Activated T-cell treated with anti-CD3 and anti-CD28 coated beads, Interleukin-2, amount 50 U/mL, for 1 hour (primary cell): ENCODE results near the gene ELOVL1.

Experiments used
- DNase-seq: peaks from one replicate; pipeline ENCODE4 v3.0.0-alpha.2; 2020

The ELOVL1 gene

DNA sequence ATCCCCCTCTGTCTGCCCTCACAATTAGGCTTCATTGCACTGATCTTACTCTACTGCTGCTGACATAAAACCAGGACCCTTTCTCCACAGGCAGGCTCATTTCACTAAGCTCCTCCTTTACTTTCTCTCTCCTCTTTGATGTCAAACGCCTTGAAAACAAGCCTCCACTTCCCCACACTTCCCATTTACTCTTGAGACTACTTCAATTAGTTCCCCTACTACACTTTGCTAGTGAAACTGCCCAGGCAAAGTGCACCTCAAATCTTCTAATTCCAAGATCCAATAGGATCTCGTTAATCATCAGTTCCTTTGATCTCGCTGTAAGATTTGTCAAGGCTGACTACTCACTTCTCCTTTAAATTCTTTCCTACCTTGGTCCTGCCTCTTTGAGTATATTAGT is 14.9 kb downstream of the ELOVL1 start:
- DNase-seq, result no peak

DNA sequence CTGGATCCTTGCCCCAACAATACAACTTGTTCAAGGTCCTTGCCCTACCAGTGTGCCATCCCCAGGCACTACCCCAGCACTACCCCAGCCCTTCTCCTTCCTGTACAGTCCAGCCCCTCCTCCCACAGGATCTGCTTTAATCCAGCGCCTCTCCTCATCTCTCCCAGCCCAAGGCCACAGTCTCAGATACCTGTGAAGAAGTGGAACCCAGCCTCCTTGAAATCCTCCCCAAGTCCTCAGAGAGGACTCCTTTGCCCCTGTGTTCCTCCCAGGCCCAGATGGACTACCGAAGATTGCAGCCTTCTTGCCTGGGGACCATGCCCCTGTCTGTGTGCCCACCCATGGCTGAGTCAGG is 15.5 kb downstream of the ELOVL1 start:
- no peak for DNase-seq

DNA sequence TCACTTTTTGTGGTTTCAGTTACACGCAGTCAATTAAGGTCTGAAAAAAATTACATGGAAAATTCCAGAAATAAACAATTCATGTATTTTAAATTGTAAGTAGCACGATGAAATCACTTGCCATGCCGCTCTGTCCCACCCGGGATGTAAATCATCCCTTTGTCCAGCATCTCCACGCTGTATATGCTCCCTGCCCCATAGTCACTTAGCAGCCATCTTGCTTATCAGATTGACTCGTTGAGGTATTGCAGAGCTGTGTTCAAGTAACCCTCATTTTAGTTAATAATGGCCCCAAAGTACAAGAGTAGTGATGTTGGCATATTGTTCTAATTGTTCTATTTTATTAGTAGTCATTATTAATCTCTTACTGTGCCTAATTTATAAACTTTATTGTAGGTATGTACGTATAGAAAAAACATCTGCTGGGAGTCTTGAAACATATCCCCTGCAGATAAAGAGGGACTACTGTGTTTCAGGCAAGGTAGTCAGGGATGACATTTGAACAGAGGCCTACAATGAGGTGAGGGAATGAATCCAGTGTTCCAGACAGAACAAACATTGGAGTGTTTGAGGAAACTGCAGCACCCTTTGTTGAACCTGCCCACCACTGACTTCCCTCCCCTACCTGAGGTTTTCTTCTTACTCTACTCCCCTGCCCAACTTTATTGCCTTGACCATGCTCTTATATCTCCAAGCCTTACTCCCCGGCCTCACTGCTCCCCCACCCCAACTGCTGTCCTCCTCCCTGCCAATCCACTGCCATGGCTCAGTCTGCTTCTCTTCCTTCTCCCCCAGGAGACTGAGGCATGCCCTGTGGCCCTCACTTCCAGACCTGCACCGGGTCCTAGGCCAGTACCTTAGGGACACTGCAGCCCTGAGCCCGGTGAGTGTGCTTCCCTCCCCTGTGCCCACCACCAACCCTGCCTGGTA is 16.1 kb downstream of the ELOVL1 start:
- no peak for DNase-seq

DNA sequence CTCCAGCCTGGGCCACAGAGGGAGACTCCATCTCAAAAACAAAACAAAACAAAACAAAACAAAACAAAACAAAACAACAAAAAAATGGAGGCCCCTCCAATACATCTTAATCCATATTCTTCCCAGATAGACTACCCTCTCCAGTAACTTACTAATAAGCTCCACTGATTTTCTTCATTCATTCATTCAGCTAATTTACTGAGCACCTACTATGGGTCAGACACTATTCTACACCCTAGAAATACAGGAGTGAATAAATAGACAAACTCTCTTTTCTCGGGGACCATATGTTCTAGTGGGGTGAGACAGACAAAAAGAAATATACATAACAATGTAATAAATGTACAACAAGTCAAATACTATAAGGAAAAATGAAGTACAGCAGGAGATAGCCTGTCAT is 16.8 kb downstream of the ELOVL1 start:
- no peak for DNase-seq

DNA sequence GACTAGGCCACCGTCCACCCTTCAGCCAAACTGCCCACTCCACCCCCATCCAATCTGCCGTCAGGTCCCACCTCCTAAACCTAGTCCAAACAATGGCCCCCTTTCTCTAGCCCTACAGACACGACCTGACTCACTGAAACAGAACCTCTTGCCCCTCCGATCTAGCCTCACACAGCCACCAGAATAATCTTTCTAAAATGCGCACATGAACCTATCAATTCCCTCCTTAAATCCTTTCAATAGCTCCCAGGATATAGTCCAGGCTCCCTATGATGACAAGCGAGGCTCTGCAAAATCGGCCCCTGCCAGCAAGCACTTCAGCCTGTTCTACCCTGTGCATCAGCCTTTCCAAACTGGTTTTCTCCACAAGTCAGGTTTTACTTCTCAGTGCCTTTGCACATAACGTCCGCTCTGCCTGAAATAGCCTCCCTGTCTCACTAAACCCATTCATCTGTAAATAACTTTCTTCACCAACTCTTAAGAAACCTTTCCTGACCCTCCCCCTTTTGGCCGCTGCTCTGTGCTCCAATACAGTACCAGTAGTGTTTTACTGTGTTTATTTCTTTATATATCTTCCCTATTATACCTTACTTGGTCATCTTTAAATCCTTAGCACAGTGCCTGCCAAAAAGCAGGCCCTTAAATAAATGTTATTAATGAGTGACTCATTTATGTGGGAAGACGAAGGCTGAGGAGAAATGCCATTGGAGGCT is 18.1 kb downstream of the ELOVL1 start:
- DNase-seq, result no peak

DNA sequence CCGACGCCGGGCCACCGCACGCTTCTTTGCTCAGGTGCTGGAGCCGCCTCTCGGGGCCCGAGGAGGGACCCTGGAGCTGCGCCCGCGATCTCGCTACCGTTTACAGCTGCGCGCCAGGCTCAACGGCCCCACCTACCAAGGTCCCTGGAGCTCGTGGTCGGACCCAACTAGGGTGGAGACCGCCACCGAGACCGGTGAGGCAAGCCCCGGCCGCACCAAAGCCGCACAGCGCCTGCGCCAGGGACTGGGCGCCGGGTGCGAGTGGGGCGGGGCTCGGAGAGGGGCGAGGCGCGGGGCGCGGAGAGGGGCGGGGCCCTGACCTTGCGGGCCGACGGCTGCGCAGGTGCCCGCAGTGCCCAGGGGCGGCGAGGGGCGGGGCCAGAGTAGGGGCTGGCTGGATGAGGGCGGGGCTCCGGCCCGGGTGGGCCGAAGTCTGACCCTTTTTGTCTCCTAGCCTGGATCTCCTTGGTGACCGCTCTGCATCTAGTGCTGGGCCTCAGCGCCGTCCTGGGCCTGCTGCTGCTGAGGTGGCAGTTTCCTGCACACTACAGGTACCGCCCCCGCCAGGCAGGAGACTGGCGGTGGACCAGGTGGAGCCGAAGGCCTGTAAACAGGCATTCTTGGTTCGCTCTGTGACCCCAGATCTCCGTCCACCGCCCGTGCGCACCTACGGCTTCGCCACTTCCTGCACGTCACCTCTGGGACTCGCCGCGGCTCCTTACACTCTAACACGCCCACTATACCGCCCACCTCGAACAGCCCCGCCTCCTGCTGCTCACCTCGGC is 18.8 kb downstream of the ELOVL1 start:
- peak; percentile 71 for DNase-seq

DNA sequence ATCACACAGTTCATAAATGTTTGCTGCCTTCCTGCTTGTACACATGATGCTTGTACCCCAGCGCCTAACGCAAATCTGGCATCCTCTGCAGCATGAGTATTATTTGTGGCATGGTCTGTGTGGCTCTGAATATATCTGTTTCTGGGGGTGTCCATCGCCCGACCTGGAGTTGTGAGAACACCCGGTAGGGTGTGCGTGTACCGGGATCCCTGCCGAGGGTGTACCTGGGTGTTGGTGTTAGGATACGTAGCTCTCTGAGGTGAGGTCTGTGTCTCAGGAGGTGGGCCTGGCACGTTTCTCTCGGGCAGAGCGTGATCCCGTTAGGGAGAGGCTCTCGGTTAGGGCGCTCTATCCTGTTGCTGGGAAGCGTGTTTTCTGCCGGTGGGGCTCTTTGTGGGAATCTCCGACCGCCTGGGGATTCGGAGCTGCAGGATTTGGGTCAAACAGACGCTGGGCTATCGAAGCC is 19.4 kb downstream of the ELOVL1 start:
- no peak for DNase-seq

DNA sequence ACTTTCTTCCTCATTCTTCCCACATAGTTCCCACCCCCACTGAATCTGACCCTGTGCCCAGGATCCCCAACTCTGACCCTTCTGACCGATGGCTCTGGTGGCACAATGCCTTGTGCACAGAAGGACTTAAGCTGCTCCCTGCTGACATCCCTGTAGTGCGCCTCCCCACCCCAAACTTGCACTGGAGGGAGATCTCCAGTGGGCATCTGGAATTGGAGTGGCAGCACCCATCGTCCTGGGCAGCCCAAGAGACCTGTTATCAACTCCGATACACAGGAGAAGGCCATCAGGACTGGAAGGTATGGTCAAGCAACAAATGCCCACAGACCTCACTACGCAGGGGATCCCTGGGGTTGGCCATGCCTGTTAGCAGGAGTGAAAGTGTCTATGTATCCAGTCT is 21.2 kb downstream of the ELOVL1 start:
- no peak for DNase-seq

DNA sequence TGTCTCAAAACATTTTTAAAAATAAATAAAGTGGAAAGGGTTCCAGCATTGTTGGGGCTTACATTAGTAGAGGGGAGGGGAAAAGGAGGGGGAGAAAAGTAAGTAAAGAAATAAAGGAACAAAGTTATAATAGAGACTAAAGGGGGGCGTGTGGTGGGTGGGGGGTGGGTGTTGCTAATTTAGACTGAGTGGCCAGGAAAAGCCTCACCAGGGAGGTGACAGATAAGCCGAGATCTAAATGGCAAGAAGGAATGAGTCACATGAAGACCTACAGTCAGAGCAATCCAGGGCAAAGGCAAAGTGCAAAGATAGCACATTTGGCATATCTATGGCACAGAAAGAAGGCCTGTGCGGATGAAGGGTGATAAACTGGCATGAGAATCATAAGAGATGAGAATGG is 22.7 kb downstream of the ELOVL1 start:
- DNase-seq, result no peak

DNA sequence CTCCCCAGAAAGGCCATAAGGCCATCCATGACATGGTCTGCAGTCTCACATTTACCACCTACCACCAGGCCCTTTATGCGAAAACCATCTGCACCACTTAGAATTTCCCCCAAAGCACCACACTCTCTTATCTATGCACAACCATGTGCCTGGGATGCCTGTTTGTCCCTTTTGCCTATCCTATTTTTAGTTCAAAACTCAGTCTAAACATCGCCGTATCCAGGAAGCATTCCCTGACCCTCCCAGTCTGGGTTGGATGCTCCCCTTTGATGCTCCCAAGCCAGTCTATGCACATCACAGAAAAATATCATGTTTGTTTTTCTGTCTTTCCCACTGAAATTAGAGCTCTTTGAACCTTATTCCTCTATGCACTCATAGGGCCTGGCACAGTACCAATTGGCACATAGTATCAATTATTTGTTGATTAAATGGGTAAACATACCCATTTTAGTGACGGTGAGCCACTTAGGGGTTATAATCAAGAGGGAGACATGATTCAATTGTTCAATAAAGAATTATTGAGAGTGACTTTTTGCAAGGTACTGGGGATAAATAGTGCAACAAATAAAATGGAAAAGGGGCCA is 23.5 kb downstream of the ELOVL1 start:
- DNase-seq, result no peak

DNA sequence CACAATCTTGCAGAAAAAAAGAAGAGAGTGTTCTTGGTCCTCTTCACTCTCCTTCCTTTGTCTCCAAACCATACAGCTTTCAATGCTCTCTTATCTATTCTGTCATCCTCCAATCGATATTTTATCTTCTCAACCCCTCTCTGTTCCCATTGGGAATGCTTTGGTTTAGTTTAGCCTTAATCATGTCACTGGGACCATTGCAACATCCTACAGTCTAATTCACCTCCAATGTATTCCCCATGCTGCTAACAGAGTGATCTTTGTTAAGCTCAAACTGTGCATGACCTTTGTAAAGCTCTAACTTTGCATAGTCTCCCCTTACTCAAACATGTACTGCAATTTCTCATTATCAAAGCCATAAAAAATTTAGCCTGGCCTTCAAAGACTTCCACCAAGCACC is 27.3 kb downstream of the ELOVL1 start:
- no peak for DNase-seq

DNA sequence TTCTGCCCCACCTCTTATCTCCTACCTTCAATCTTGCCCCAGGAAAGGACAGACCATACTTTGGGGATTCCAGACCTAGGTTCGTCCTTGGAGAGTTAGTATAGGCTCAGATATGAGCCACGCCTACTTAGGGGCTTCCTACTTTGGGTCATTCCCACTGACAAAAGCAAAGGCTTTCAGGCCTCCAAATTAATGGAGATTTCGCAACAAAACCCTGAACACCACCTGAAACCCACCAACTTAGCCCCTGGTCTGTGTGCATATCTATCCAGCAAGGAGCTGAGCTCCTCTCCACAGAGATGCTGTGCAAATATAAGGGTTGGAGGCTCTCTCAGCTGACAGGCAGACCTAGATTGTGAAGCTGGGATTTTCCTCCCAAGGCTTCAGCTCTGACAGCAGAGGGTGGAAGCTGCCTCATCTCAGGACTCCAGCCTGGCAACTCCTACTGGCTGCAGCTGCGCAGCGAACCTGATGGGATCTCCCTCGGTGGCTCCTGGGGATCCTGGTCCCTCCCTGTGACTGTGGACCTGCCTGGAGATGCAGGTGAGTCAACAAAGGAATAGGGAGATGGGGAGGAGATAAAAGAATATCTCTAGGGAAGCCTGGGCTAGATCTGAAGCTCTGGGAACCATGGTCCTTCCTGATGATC is 28.1 kb downstream of the ELOVL1 start:
- DNase-seq, result no peak

DNA sequence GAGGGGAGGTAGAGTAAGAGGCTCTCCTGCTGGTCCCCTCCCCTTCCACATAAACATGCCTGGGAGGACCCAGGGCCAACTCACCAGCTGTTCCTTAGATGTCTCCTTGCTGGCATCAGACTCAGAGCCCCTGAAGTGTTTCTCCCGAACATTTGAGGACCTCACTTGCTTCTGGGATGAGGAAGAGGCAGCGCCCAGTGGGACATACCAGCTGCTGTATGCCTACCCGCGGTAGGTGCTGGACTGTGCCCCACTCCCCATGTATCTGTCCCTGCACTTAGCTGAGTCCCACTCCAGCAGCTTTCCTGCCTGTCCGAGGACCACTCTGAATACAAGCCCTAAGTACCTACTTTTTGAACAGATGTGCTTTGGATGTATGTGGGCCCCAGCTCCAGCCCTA is 29.8 kb downstream of the ELOVL1 start:
- no peak for DNase-seq

DNA sequence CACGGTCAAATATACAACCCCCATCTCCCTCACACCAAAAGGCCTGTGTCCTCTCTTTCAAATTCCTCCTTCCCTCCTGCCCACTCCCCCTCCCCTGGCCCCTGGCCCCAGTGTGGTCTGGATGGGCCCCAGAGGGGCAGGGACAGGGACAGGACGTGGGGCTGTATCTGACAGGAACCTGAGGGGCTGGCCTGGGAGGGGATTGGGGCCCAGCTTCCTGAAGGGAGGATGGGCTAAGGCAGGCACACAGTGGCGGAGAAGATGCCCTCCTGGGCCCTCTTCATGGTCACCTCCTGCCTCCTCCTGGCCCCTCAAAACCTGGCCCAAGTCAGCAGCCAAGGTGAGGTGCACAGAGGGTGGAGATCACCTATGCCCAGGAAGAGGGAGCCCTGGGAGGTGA is 30.2 kb downstream of the ELOVL1 start, which contains the start of gene MPL:
MPL (plus strand) TSS at position 231 of the 400 bp plus-strand sequence; CDS start at position 262, 31 bp downstream.
- DNase-seq, result no peak

DNA sequence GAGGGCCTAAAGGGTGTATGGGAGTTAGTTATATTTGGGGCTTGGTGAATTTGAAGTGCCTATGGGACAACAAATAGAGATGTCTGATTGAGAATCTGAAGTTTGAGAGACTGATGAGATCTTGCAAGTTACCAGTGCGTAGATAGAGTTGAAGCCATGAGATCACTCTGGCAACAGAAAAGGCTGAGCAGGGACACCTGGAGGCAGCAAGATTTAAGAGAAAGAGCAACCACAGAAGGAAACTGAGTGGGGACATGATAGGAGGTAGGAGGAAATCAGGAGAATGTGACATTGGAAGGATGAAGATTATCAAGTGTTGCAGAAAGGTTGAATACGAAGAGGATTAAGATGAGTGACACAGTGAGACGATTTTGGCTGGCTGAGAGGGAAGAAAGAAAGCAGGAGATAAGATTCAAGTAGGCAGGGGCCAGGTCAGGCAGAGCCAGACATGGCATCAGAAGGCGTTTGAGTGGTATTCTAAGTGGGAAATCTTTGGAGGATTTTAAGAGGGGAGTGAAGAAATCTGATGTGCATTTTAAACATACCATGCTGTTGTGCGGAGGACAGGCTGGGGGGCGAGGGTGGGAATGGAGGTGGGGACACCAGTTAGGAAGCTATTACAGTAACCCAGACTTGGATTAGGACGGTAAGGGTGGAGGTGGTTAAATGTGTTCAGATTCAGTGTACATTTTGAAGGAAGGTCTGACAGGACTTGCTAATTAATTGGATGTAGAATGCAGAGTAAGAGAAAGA is 33.2 kb downstream of the ELOVL1 start:
- no peak for DNase-seq

DNA sequence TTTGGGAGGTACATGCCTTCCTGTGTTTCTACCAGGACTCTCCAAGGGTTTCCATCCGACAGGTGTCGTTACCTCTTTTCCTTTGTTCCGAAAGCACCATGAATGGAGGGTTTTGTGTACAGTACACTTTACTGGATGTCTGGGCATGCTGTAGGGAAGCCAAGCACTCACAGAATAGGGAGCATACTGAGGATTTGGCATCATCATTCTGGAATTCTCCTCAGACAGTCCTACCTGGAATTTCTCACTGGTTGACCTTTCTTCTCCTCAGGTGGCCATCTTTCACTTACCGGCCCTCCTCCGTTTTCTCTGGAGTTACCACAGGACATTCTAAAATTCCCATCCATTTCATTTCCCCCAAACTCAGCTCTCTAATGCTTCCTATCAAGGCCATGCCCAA is 36.1 kb downstream of the ELOVL1 start:
- DNase-seq, result no peak

DNA sequence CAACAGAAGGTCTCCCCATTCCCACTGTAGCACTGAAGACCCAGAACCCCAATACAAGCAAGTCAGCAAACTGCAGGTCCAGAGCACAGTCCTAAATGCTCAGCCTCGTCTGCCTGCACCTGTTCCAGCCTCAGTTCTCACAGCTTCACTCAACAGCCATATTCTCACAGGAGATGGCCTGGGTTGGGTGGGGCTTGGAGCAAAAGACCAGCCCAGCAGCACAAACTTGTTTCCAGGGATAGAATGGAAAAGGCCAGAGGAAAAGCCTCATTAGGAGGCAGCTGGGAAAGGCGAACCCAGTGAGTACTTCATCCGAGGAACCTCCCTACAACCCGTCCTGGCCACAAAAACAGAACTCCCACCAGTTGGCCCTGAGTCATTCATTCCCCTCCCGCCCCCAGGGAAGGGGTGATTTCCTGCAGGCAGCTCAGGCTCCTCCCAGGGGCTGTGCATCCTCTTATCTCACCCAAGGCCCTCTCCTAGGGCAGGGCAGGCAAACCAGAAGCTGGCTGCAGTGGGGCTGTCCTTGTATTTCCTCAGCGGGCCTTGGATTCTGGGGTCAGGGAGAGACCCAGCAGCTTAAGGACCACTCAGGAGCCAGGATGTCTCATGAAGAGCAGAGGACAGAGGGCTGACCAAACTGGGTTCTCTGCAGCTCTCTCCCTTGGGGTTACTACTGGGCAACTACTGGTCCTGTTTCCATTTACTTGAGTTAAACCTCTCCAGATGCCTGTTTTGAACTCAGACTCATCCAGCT is 37.6 kb downstream of the ELOVL1 start:
- DNase-seq, result no peak

DNA sequence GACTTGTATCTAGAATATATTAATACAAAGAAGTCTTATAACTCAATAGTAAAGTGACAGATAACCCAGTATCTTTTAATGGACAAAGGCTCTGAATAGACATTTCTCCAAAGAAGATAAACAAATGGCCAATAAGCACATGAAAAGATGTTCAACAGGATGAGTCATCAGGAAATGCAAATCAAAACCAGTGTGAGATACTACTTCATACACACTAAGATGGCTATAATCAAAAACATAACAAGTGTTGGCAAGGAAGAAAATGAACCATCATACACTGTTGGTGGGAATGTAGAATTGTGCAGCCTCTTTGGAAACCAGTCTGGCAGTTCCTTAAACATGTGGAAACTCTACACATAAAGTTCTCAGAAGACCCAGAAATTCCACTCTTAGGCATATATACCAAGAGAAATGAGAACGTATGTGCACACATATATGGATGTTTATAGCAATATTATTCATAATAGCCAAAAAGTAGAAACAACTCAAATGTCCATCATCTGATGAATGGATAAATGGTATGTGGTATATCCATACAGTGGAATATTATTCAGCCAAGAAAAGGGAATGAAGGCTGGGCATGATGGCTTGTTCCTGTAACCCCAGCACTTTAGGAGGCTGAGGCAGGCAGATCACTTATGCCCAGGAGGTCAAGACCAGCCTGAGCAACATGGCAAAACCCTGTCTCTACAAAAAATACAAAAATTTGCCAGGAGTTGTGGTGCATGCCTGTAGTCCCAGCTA is 40.1 kb downstream of the ELOVL1 start:
- DNase-seq, result no peak

DNA sequence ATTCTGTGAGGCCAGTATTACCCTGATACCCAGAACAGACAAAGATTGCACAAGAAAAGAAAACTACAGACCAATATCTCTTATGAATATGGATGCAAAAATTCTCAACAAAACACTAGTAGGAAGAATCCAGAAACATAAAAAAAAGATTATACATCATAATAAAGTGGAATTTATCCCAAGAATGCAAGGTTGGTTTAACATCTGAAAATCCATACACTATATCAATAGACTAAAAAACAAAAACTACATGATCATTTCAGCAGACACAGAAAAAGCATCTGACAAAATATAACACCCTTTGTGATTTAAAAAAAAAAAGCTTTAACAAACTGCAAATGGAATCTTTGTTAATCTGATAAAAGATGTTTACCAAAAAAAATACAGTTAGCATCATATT is 42.4 kb downstream of the ELOVL1 start:
- no peak for DNase-seq

DNA sequence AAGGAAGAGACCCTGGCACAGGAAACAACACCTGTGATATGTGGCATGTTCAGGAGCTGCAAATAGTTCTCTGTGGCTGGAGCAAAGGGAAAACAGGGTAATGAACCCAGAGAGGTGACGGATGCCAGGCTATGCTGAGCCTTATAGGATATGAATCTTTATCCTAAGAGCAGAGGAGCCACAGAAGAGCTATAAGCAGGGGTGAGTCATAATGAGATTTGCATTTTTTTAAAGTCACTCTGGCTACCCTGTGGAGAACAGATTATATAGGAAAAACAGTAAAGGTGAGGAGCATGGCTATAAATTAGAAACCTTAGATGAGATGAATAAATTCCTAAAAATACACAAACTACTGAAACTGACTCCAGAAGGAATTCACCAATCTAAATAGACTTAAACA is 43.0 kb downstream of the ELOVL1 start:
- no peak for DNase-seq
